Measurements from ENCODE around the gene KLHL33.

GRCh38 chr14:20470603-20470901 is 34.6 kb upstream of the KLHL33 start:
- TF ChIP-seq CTCF (IDR thresholded peaks at IDR 0.05) (no peak), POLR2A (IDR thresholded peaks at IDR 0.05) (no peak)

Data from heart left ventricle (tissue), 13 donors.